Right atrium auricular region (tissue), 2 donors: ENCODE measurements around the gene CYP2W1. TPM values are rescaled to one million over a fixed set of nuclear protein-coding genes. Genes with fewer than 3 reads are reported as not detected.

ENCODE experiments used
- DNase-seq: peaks from one replicate; pipeline ENCODE4 v3.0.0-alpha.2; 2019; ENCODE audit warnings: low spot score
- H3K27ac ChIP-seq, 2 donors: fragments of 200-600 bp; sonication (generic); 1 replicate in 1 of 2; 2 replicates in 1 of 2; pipeline ENCODE4 v1.5.1; 2016 to 2019
- H3K27me3 ChIP-seq, 2 donors: fragments of 200-600 bp; sonication (generic); one replicate each; pipeline versions ENCODE4 v1.5.1 to v1.6.0; 2017 to 2019
- H3K36me3 ChIP-seq: fragments of 200-600 bp; sonication (generic); one replicate; pipeline ENCODE4 v1.5.1; 2016
- H3K4me1 ChIP-seq, 2 donors: fragments of 200-600 bp; sonication (generic); one replicate each; pipeline versions ENCODE4 v1.5.1 to v1.6.0; 2017 to 2019
- H3K4me3 ChIP-seq, 2 donors: fragments of 200-600 bp; sonication (generic); 1 replicate in 1 of 2; 2 replicates in 1 of 2; pipeline ENCODE4 v1.5.1; 2017 to 2019; ENCODE audit warnings: mild to moderate bottlenecking in 1 of 2, moderate library complexity in 1 of 2
- H3K9me3 ChIP-seq, 2 donors: fragments of 200-600 bp; sonication (generic); one replicate each; pipeline ENCODE4 v1.5.1; 2019
- CTCF ChIP-seq, 2 donors: fragments of 200-600 bp; sonication (generic); IDR thresholded peaks; one replicate each; pipeline ENCODE4 v1.5.1; 2019; ENCODE audit warnings: antibody characterized with exemption in 2 of 2
- total RNA-seq, 2 donors: library from RNA; depleted of rRNA; stranded (reverse); fragments of >200 nt; gene quantifications; one replicate each; pipeline ENCODE4 v1.1.0, GENCODE V29; 2016

Gene CYP2W1
- total RNA-seq, 2 donors from 2014 or later = not detected

GRCh38 chr7:951881-952547 lies 31.0 kb upstream of the CYP2W1 start:
- TF ChIP-seq CTCF (IDR thresholded peaks at IDR 0.05) = no peak
- Histone ChIP-seq H3K27me3 (peaks cover 0 to 8% of the 10 kb centered on the region in 2 donors), H3K9me3 (no peaks in the 10 kb centered on the region), H3K4me3 (no peak overlapping the region), H3K4me1 (peaks cover 0 to 19% of the 10 kb centered on the region in 2 donors), H3K27ac (no peak overlapping the region), H3K36me3 (no peaks in the 10 kb centered on the region)
- no peak for DNase-seq

- no peak for DNase-seq
- Histone ChIP-seq H3K4me3 (peak overlapping the region; percentile 44 to 54), H3K36me3 (no peaks in the 10 kb centered on the region), H3K27ac (no peak overlapping the region), H3K4me1 (peaks cover 0 to 19% of the 10 kb centered on the region in 2 donors), H3K27me3 (peaks cover 0 to 8% of the 10 kb centered on the region in 2 donors), H3K9me3 (no peaks in the 10 kb centered on the region)
- no peak for TF ChIP-seq CTCF (IDR thresholded peaks at IDR 0.05)
Measured at GRCh38 chr7:952548-953441, 30.2 kb upstream of the CYP2W1 start.

GRCh38 chr7:953547-954327 lies 29.2 kb upstream of the CYP2W1 start:
- no peak for TF ChIP-seq CTCF (IDR thresholded peaks at IDR 0.05)
- Histone ChIP-seq H3K9me3 (no peaks in the 10 kb centered on the region), H3K27ac (peak overlapping the region; percentile 9 to 23), H3K36me3 (no peaks in the 10 kb centered on the region), H3K27me3 (peaks cover 0 to 8% of the 10 kb centered on the region in 2 donors), H3K4me1 (peaks cover 0 to 19% of the 10 kb centered on the region in 2 donors), H3K4me3 (peak overlapping the region; percentile 44 to 54)
- no peak for DNase-seq

- no peaks in the 10 kb centered on the region for H3K9me3 ChIP-seq
- peak within 1 kb of the TSS; percentile 9 to 23 for H3K27ac ChIP-seq
- H3K36me3 ChIP-seq = no peaks in the 10 kb centered on the region
- no peak for TF ChIP-seq CTCF (IDR thresholded peaks at IDR 0.05)
- peak within 1 kb of the TSS; percentile 44 to 54 for H3K4me3 ChIP-seq
- H3K4me1 ChIP-seq = peaks cover 0 to 19% of the 10 kb centered on the region in 2 donors
- DNase-seq = no peak
- peaks cover 0 to 8% of the 10 kb centered on the region in 2 donors for H3K27me3 ChIP-seq
Measured at GRCh38 chr7:954330-955238, 28.4 kb upstream of the CYP2W1 start, which contains the start of gene ADAP1. Gene ADAP1 (minus strand): TSS chr7:954680. CDS start chr7:954477, 203 bp downstream.

GRCh38 chr7:956031-956430 lies 26.9 kb upstream of the CYP2W1 start:
- no peaks in the 10 kb centered on the region for H3K9me3 ChIP-seq
- no peak for TF ChIP-seq CTCF (IDR thresholded peaks at IDR 0.05)
- no peak overlapping the region for H3K4me3 ChIP-seq
- H3K4me1 ChIP-seq = peaks cover 0 to 19% of the 10 kb centered on the region in 2 donors
- H3K27ac ChIP-seq = no peak overlapping the region
- no peak for DNase-seq
- peaks cover 0 to 8% of the 10 kb centered on the region in 2 donors for H3K27me3 ChIP-seq
- no peaks in the 10 kb centered on the region for H3K36me3 ChIP-seq
